ENCODE measurements around the gene SCAP. TPM values are rescaled to one million over a fixed set of nuclear protein-coding genes. Genes with fewer than 3 reads are reported as not detected.

SCAP gene
- total RNA-seq, 4 donors from 2014 or later, result 73.4 to 128 (median 88.4) TPM

DNA sequence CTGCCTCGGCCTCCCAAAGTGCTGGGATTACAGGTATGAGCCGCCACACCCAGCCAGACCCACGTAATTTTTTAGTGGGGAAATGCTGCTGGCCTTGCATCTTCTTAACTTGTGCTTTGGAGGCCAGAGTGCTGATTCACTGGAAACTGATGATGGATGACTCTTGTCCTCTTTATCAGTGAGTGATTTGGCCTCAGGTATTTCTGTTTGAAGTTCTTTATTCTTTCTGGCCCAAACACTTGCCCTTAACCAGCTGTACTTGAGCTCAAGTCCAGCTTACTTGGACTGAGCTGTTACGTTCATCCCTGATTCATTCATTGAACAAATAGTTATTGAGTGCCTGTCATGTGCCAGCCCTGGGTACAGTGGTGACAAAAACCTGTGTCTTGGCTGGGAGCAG, 90.7 kb downstream of the SCAP start:
- Histone ChIP-seq H3K27me3 (no peaks in the 10 kb centered on the region), H3K4me3 (no peak overlapping the region), H3K9me3 (no peaks in the 10 kb centered on the region), H3K4me1 (peaks cover 0 to 42% (median 12%) of the 10 kb centered on the region in 4 donors), H3K27ac (no peak overlapping the region), H3K36me3 (peaks cover 0 to 19% (median 0%) of the 10 kb centered on the region in 3 donors)
- 88 to 89% methylated on average over 4 of the region's 4 CpGs for WGBS, 2 donors
- no peak for DNase-seq (ENCODE audit: low spot score in 2 of 2)
- TF ChIP-seq, protein P1, sequence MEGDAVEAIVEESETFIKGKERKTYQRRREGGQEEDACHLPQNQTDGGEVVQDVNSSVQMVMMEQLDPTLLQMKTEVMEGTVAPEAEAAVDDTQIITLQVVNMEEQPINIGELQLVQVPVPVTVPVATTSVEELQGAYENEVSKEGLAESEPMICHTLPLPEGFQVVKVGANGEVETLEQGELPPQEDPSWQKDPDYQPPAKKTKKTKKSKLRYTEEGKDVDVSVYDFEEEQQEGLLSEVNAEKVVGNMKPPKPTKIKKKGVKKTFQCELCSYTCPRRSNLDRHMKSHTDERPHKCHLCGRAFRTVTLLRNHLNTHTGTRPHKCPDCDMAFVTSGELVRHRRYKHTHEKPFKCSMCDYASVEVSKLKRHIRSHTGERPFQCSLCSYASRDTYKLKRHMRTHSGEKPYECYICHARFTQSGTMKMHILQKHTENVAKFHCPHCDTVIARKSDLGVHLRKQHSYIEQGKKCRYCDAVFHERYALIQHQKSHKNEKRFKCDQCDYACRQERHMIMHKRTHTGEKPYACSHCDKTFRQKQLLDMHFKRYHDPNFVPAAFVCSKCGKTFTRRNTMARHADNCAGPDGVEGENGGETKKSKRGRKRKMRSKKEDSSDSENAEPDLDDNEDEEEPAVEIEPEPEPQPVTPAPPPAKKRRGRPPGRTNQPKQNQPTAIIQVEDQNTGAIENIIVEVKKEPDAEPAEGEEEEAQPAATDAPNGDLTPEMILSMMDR (IDR thresholded peaks at IDR 0.05), result no peak
- TF ChIP-seq EP300 (IDR thresholded peaks at IDR 0.05), result no peak
- no peak for TF ChIP-seq POLR2A (IDR thresholded peaks at IDR 0.05)

DNA sequence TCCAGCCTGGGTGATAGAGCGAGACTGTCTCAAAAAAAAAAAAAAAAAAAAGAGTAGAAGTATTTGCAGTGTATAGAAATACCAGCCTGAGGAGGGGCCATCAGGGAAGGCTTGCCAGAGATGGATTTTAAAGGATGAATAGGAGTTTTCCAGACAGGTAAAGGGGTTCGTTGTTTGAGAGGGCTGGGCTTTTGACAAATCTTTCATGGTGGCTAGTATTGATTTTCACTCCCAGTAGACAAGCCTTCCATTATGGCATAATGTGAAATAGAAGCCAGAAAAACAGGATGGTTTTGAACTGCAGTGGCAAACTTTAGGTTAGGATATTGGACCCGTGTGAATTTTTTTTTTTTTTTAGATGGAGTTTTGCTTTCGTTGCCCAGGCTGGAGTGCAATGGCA, 91.3 kb downstream of the SCAP start:
- H3K9me3 ChIP-seq, result no peaks in the 10 kb centered on the region
- WGBS, 2 donors, result 84% methylated on average over 4 of the region's 4 CpGs
- no peak overlapping the region for H3K27ac ChIP-seq
- no peaks in the 10 kb centered on the region for H3K27me3 ChIP-seq
- DNase-seq (ENCODE audit: low spot score in 2 of 2), result no peak
- peaks cover 0 to 48% (median 14%) of the 10 kb centered on the region in 4 donors for H3K4me1 ChIP-seq
- peaks cover 0 to 19% (median 0%) of the 10 kb centered on the region in 3 donors for H3K36me3 ChIP-seq
- H3K4me3 ChIP-seq, result no peak overlapping the region
- no peak for TF ChIP-seq POLR2A (IDR thresholded peaks at IDR 0.05)
- no peak for TF ChIP-seq EP300 (IDR thresholded peaks at IDR 0.05)
- TF ChIP-seq, protein P1 (IDR thresholded peaks at IDR 0.05), result no peak

DNA sequence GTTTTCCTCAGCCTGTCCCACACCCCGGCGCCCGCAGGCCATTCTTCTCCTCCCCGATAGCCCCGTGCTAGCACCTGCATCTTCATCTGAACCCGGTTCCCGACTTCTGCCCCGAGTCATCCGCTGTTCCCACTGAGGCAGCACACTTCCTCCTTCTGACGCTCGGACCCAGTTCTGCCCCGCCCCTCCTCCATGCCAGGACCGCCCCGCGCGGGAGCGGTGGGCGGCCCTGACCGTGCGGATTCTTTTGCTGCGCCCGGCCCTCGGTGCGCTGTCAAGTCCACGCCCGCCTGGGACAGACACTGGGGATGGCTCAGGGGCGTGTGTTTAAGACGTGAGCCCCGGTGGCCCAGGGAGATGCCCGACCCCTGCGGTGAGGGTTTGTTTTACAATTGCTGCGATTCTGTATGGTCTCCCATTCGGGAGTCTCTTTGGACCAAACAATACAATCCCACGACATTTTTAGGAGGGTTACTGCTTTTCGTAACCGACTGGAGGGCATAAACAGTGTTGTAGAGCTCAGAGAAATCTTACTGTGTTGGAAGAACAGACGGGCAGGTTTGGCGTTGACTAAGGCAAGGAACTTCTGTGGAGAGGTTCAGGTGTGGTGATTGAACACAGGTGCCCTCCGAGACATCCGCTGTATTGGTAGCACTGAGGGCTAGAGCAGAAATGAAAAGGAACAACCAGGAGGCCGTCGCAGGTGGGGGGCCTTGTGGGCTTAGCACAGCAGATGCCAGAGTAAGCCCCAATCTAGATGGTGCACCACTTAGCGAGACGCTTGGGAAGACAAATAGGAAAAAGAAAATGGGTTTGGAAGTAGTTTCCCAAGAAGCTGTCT, 94.2 kb downstream of the SCAP start:
- Histone ChIP-seq H3K27ac (peak overlapping the region; percentile 81 to 100 (median 92)), H3K4me3 (peak overlapping the region; percentile 66 to 93 (median 78)), H3K27me3 (no peaks in the 10 kb centered on the region), H3K36me3 (peaks cover 0 to 9% (median 0%) of the 10 kb centered on the region in 3 donors), H3K9me3 (no peaks in the 10 kb centered on the region), H3K4me1 (peaks cover 0 to 54% (median 16%) of the 10 kb centered on the region in 4 donors)
- TF ChIP-seq EP300 (IDR thresholded peaks at IDR 0.05) (no peak), POLR2A (IDR thresholded peaks at IDR 0.05) (no peak)
- TF ChIP-seq, protein P1 (IDR thresholded peaks at IDR 0.05), result no peak
- peak; percentile 74 to 80 for DNase-seq (ENCODE audit: low spot score in 2 of 2)
- WGBS, 2 donors, result 4 to 5% methylated on average over 43 to 44 of the region's 44 CpGs

DNA sequence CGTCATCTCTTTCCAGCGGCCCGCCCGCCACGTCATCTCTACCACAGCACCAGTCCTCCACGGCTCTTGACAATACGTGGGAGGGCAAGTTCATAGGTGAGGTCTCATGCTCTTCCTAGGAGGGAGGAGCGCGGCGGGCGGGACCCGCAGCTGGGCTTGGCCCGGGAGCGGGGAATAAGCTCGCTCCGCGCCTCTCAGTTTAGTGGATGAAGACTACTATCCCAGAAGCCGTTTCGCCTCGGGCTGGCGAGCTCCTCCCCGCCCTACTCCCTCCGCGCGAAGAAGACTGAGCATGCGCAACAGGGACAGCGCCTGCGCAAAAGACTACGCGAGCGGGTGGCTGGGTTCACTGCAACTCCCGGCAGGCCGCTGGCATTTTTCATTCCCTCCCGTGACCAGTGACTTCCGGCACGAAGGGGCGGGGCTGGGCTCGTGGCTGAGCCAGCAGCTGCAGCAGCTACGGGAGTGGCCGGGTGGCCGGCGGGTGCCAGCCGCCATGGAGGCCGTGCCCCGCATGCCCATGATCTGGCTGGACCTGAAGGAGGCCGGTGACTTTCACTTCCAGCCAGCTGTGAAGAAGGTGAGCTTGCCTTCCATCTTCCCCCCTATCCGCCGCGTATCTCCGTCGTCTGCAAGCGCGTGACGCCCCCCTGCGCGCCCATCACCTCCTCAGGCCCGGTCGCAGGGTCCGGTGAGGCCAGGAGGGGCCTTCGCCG, 95.0 kb downstream of the SCAP start, which contains the start of gene PTPN23:
Gene PTPN23 (plus strand): TSS at position 421 of the 716 bp plus-strand sequence. CDS start 76 bp downstream, at position 497.
- peak; percentile 96 to 98 for TF ChIP-seq EP300 (IDR thresholded peaks at IDR 0.05)
- TF ChIP-seq POLR2A (IDR thresholded peaks at IDR 0.05), result peak; percentile 69 to 87
- TF ChIP-seq, protein P1 (IDR thresholded peaks at IDR 0.05), result peak in 1 of 5 experiments; percentile 17
- peak within 1 kb of the TSS; percentile 66 to 93 (median 78) for H3K4me3 ChIP-seq
- no peaks in the 10 kb centered on the region for H3K27me3 ChIP-seq
- H3K36me3 ChIP-seq, result peaks cover 0 to 9% (median 0%) of the 10 kb centered on the region in 3 donors
- WGBS, 2 donors, result 0 to 1% methylated on average over 39 to 54 of the region's 61 CpGs
- peaks cover 0 to 54% (median 15%) of the 10 kb centered on the region in 4 donors for H3K4me1 ChIP-seq
- peak; percentile 96 to 97 for DNase-seq (ENCODE audit: low spot score in 2 of 2)
- H3K27ac ChIP-seq, result peak within 1 kb of the TSS; percentile 81 to 100 (median 92)
- H3K9me3 ChIP-seq, result no peaks in the 10 kb centered on the region

Measured in tibial nerve (tissue), 4 donors.